IPS-NIHi7 (cell line): ENCODE measurements around the gene PLVAP.

Experiments
- DNase-seq: peaks from one replicate; pipeline ENCODE4 v3.0.0; 2012; ENCODE audit warnings: mixed read lengths; ENCODE audit errors: extremely low spot score

Gene PLVAP

GRCh38 chr19:17359905-17360800, 17.0 kb downstream of the PLVAP start:
- no peak for DNase-seq

GRCh38 chr19:17358395-17358794, 18.7 kb downstream of the PLVAP start:
- DNase-seq = no peak

- DNase-seq = no peak
Observed at GRCh38 chr19:17357724-17358123, 19.4 kb downstream of the PLVAP start.

GRCh38 chr19:17357078-17357666, 20.0 kb downstream of the PLVAP start:
- DNase-seq = no peak

GRCh38 chr19:17353386-17353785, 23.8 kb downstream of the PLVAP start:
- DNase-seq = no peak

- DNase-seq = no peak
Observed at GRCh38 chr19:17352608-17353280, 24.4 kb downstream of the PLVAP start.

- DNase-seq = no peak
Observed at GRCh38 chr19:17351815-17352435, 25.2 kb downstream of the PLVAP start.

- peak; percentile 72 for DNase-seq
Observed at GRCh38 chr19:17348700-17349099, 28.4 kb downstream of the PLVAP start.

- DNase-seq = no peak
Observed at GRCh38 chr19:17347877-17348276, 29.3 kb downstream of the PLVAP start.

GRCh38 chr19:17347361-17347760, 29.8 kb downstream of the PLVAP start:
- DNase-seq = no peak

GRCh38 chr19:17346109-17346671, 31.0 kb downstream of the PLVAP start:
- peak; percentile 88 for DNase-seq

- no peak for DNase-seq
Observed at GRCh38 chr19:17341845-17342244, 35.3 kb downstream of the PLVAP start.

GRCh38 chr19:17341386-17341785, 35.8 kb downstream of the PLVAP start:
- DNase-seq = no peak

- DNase-seq = no peak
Observed at GRCh38 chr19:17340871-17341357, 36.2 kb downstream of the PLVAP start.

- DNase-seq = peak; percentile 81
Observed at GRCh38 chr19:17340302-17340870, 36.8 kb downstream of the PLVAP start.

GRCh38 chr19:17339088-17339741, 37.9 kb downstream of the PLVAP start:
- peak; percentile 59 for DNase-seq

GRCh38 chr19:17338433-17339078, 38.6 kb downstream of the PLVAP start:
- DNase-seq = no peak

- no peak for DNase-seq
Observed at GRCh38 chr19:17337675-17338432, 39.3 kb downstream of the PLVAP start.

GRCh38 chr19:17336872-17337674, 40.1 kb downstream of the PLVAP start, which contains the start of gene GTPBP3:
Gene GTPBP3 (plus strand): TSS chr19:17337553. CDS start chr19:17337612, 59 bp downstream.
- DNase-seq = peak; percentile 91
